Left lung (tissue), 10 donors: ENCODE data around the gene SLIT3. TPM values are rescaled to one million over a fixed set of nuclear protein-coding genes. Genes with fewer than 3 reads are reported as not detected.

Experiments used
- ATAC-seq: fragments of 200-7000 bp; cut with Tn5 transposase; one replicate; pipeline ENCODE4 v1.9.1; 2020; ENCODE audit warnings: moderate library complexity
- DNase-seq, 4 donors: peaks; one replicate each; pipeline ENCODE4 v3.0.0-alpha.2; 2013 to 2020
- H3K27ac ChIP-seq, 2 donors: fragments of 200-600 bp; sonication (generic) in 1 of 2; one replicate each; pipeline versions ENCODE4 v1.5.0 to v1.8.0; 2020 to 2021
- H3K27me3 ChIP-seq, 2 donors: fragments of 200-600 bp; sonication (generic) in 1 of 2; one replicate each; pipeline versions ENCODE4 v1.5.0 to v1.8.0; 2020 to 2021
- H3K36me3 ChIP-seq, 2 donors: fragments of 200-600 bp; sonication (generic) in 1 of 2; one replicate each; pipeline versions ENCODE4 v1.5.0 to v1.8.0; 2020 to 2021
- H3K4me1 ChIP-seq, 2 donors: fragments of 200-600 bp; one replicate each; pipeline ENCODE4 v1.8.0; 2021
- H3K4me3 ChIP-seq, 2 donors: fragments of 200-600 bp; sonication (generic) in 1 of 2; one replicate each; pipeline versions ENCODE4 v1.5.0 to v1.8.0; 2020 to 2021; ENCODE audit warnings: mild to moderate bottlenecking in 1 of 2
- H3K9me3 ChIP-seq, 2 donors: fragments of 200-600 bp; sonication (generic) in 1 of 2; one replicate each; pipeline versions ENCODE4 v1.5.0 to v1.8.0; 2020 to 2021
- intact Hi-C, 2 donors: fragments of 100-400 bp; cut with DNase I; formaldehyde crosslinking; loops; one replicate each; pipeline versions ENCODE4 v1.11.2 to v1.14.2; 2022
- polyA plus RNA-seq, 6 donors: library from polyadenylated mRNA; unstranded; fragments of 120-200 nt; gene quantifications; one replicate each; pipeline ENCODE4 v1.2.1, GENCODE V29; 2013; ENCODE audit not compliant: insufficient read length in 6 of 6
- total RNA-seq, 2 donors: library from RNA; stranded (reverse); fragmentation: NEBNext Ultra II Directional; extraction: Animal tissue kit (Norgen Biotek cat#: 25700); gene quantifications; one replicate each; pipeline ENCODE4 v1.2.1, GENCODE V29; 2021
- TF ChIP-seq, protein P1 (sequence below), 2 donors: fragments of 200-600 bp; sonication (generic) in 1 of 2; IDR thresholded peaks; one replicate each; pipeline versions ENCODE4 v1.5.0 to v1.8.0; 2021; ENCODE audit warnings: antibody characterized with exemption in 2 of 2
- donor health status: DM: no; HTN: yes; CAD: no.
- donor health status: DM: no; HTN: no; CAD: no.

SLIT3 gene
- total and polyA plus RNA-seq, 8 donors, result 37.6 to 77.1 (median 45.9) TPM

DNA sequence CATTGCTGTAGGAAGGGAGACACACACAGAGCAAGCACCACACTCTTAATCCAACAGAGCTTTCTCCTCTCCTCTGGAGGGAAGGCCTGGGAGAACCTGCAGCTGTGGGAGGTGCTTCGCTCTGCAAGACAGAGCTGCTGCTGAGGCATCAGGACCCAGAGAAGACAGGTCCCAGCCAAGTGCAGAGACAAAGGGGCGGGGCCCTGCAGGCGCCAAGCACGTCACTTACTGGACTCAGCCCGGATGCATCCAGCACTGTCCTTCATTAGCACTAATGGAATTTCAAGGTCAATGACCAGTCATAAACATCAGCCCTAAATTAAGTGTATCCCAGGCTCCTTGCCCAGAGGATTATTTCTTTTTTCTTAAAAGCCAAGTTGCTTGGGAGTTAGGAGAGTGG lies 384.7 kb downstream of the SLIT3 start:
- intact Hi-C loops, result no loop called here
- H3K36me3 ChIP-seq, result no peaks in the 10 kb centered on the region
- ATAC-seq, result peak; percentile 30

DNA sequence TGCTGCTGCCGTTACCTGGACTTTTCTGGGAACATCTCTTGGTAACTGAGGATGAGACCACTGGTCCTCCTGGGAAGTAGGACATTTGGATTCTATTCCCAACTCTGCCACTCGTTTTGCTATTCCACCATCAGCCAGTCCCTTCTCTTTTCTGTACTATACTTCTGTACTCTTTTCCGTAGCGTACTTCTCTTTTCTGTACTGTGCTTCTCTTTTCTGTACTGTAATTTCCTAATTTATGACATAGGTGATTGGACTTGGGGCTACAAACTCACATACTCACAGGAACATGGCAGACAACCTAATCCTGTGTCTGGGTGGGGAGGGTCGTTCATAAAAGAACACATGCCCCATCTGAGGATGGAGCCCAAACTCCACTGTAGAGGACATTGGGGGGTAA lies 386.4 kb downstream of the SLIT3 start:
- TF ChIP-seq, protein P1, sequence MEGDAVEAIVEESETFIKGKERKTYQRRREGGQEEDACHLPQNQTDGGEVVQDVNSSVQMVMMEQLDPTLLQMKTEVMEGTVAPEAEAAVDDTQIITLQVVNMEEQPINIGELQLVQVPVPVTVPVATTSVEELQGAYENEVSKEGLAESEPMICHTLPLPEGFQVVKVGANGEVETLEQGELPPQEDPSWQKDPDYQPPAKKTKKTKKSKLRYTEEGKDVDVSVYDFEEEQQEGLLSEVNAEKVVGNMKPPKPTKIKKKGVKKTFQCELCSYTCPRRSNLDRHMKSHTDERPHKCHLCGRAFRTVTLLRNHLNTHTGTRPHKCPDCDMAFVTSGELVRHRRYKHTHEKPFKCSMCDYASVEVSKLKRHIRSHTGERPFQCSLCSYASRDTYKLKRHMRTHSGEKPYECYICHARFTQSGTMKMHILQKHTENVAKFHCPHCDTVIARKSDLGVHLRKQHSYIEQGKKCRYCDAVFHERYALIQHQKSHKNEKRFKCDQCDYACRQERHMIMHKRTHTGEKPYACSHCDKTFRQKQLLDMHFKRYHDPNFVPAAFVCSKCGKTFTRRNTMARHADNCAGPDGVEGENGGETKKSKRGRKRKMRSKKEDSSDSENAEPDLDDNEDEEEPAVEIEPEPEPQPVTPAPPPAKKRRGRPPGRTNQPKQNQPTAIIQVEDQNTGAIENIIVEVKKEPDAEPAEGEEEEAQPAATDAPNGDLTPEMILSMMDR (IDR thresholded peaks at IDR 0.05), result no peak
- no peak for ATAC-seq
- Histone ChIP-seq H3K4me3 (no peak overlapping the region), H3K36me3 (no peaks in the 10 kb centered on the region), H3K27ac (no peak overlapping the region), H3K9me3 (no peaks in the 10 kb centered on the region), H3K4me1 (no peaks in the 10 kb centered on the region), H3K27me3 (peaks cover 0 to 31% of the 10 kb centered on the region in 2 donors)
- intact Hi-C loops, result no loop called here
- no peak for DNase-seq

More for the DNA sequence above, 384.7 kb downstream of the SLIT3 start:
- H3K9me3 ChIP-seq, result no peaks in the 10 kb centered on the region
- H3K4me3 ChIP-seq, result no peak overlapping the region
- H3K27ac ChIP-seq, result no peak overlapping the region
- TF ChIP-seq, protein P1 (IDR thresholded peaks at IDR 0.05), result no peak
- H3K27me3 ChIP-seq, result peaks cover 0 to 46% of the 10 kb centered on the region in 2 donors
- H3K4me1 ChIP-seq, result no peaks in the 10 kb centered on the region
- peak in 3 of 4 donors; percentile 38 to 54 (median 39) for DNase-seq

DNA sequence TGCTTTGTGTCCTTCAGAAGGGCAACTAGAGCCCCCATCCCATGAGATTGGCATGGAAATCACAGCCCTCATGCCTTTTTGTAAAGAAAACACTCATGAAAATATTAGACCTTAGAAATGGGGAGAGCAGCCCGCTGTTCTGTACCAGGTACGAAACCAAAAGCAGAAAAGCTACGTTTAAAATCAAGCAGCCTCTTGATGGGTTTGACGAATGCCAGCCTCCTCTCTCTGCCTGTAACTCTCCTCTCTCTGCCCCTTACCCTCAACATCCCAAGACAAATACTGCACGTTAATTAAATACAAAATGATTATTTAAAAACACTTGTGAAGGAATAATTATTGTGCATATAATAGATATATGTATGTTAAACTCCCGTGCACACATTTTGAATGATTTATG lies 390.1 kb downstream of the SLIT3 start:
- H3K27me3 ChIP-seq, result peaks cover 0 to 4% of the 10 kb centered on the region in 2 donors
- DNase-seq (no peak), ATAC-seq (no peak)
- H3K9me3 ChIP-seq, result no peaks in the 10 kb centered on the region
- H3K4me3 ChIP-seq, result no peak overlapping the region
- intact Hi-C loops, result no loop called here
- no peaks in the 10 kb centered on the region for H3K4me1 ChIP-seq
- H3K36me3 ChIP-seq, result no peaks in the 10 kb centered on the region
- TF ChIP-seq, protein P1 (IDR thresholded peaks at IDR 0.05), result no peak
- H3K27ac ChIP-seq, result no peak overlapping the region

DNA sequence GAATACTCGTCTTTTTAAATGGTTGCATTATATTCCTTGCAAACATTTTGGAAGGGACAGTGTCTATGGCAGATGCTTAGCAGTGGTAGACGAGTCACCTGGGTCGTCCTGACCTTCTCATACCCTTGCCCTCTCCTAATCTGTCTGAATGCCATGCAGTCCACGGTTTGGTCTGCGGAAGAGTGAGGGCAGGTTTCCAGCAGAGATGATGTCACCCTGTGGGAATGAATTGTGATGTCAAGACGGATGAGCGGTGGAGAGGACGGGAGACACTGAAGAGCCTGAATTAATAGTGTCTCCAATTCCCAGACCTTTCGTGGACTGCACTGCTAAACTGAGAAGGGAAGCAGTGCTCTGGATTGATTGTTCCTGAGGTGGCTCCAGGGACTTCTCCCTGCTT lies 392.7 kb downstream of the SLIT3 start:
- Histone ChIP-seq H3K36me3 (no peaks in the 10 kb centered on the region), H3K27ac (no peak overlapping the region), H3K4me1 (no peaks in the 10 kb centered on the region), H3K27me3 (no peaks in the 10 kb centered on the region), H3K4me3 (no peak overlapping the region), H3K9me3 (no peaks in the 10 kb centered on the region)
- ATAC-seq (no peak), DNase-seq (no peak)
- TF ChIP-seq, protein P1 (IDR thresholded peaks at IDR 0.05), result no peak
- intact Hi-C loops, result no loop called here

DNA sequence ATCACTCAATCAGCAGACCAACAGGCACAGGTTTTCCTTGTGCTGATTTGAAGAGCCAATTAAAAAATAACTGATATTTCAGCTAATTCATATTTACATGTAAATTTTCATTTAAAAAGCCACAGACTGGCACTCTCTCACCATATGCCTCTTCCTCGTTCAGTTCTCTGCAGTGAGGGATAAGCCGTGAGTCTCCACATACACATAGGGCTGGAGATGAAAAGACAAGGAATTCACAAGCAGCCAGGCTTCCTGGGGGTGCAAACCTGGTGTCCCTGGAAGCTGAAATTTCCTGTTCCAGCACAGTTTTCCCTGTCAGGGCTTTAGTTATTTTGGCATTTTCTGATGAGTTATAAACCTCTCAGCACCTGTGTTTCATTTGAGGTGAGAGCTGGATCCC lies 397.9 kb downstream of the SLIT3 start:
- no peaks in the 10 kb centered on the region for H3K36me3 ChIP-seq
- intact Hi-C loops, result no loop called here
- DNase-seq (no peak), ATAC-seq (no peak)
- H3K4me1 ChIP-seq, result no peaks in the 10 kb centered on the region
- TF ChIP-seq, protein P1 (IDR thresholded peaks at IDR 0.05), result no peak
- H3K27ac ChIP-seq, result no peak overlapping the region
- no peaks in the 10 kb centered on the region for H3K27me3 ChIP-seq
- no peaks in the 10 kb centered on the region for H3K9me3 ChIP-seq
- no peak overlapping the region for H3K4me3 ChIP-seq
